Aorta (tissue), 5 donors: Measurements from ENCODE around the gene NFIA. TPM values are rescaled to one million over a fixed set of nuclear protein-coding genes. Genes with fewer than 3 reads are reported as not detected.

Source experiments
- ATAC-seq: fragments of 200-7000 bp; cut with Tn5 transposase; one replicate; pipeline ENCODE4 v1.9.1; 2022; ENCODE audit warnings: moderate library complexity; ENCODE audit not compliant: low FRiP score
- DNase-seq, 2 donors: peaks; one replicate each; pipeline ENCODE4 v3.0.0-alpha.2; 2020
- H3K27ac ChIP-seq, 2 donors: one replicate each; pipeline ENCODE4 v1.5.1; 2013; ENCODE audit warnings: low read length in 2 of 2, mild to moderate bottlenecking in 2 of 2, moderate library complexity in 2 of 2, control low read depth in 1 of 2, inconsistent platforms in 1 of 2, low read depth in 1 of 2
- H3K27me3 ChIP-seq, 2 donors: one replicate each; pipeline ENCODE4 v1.6.1; 2013; ENCODE audit warnings: control low read depth in 1 of 2, low read length in 1 of 2, mild to moderate bottlenecking in 1 of 2, moderate library complexity in 1 of 2; ENCODE audit not compliant: insufficient read depth in 2 of 2, control insufficient read depth in 1 of 2
- H3K36me3 ChIP-seq, 2 donors: one replicate each; pipeline ENCODE4 v1.6.1; 2013; ENCODE audit warnings: control low read depth in 1 of 2, low read length in 1 of 2, mild to moderate bottlenecking in 1 of 2; ENCODE audit not compliant: insufficient read depth in 2 of 2, control insufficient read depth in 1 of 2
- H3K4me1 ChIP-seq, 2 donors: one replicate each; pipeline ENCODE4 v1.6.1; 2013; ENCODE audit warnings: low read length in 2 of 2, control low read depth in 1 of 2, mild to moderate bottlenecking in 1 of 2, moderate library complexity in 1 of 2; ENCODE audit not compliant: insufficient read depth in 2 of 2, control insufficient read depth in 1 of 2
- H3K4me3 ChIP-seq, 2 donors: one replicate each; pipeline ENCODE4 v1.5.1; 2013; ENCODE audit warnings: low read length in 2 of 2, control low read depth in 1 of 2, mild to moderate bottlenecking in 1 of 2
- H3K9me3 ChIP-seq: one replicate; pipeline ENCODE4 v1.6.1; 2013; ENCODE audit warnings: mild to moderate bottlenecking, low read length; ENCODE audit not compliant: control insufficient read depth
- WGBS, 2 donors: extraction: QIAGEN DNeasy Blood & Tissue Kit; methylation state at CpG; one replicate each; pipeline ENCODE4 v1.1.7; 2013; 5-methylcytosine and 5-hydroxymethylcytosine counted together
- intact Hi-C, 2 donors: fragments of 100-400 bp; cut with DNase I; formaldehyde crosslinking; loops; one replicate each; pipeline versions ENCODE4 v1.14.2 to v1.15.0; 2022
- polyA plus RNA-seq, 2 donors: library from polyadenylated mRNA; stranded (reverse); fragments of 200-250 nt; gene quantifications; one replicate each; pipeline ENCODE4 v1.2.3, GENCODE V29; 2013
- total RNA-seq, 2 donors: library from RNA; stranded (reverse); fragmentation: NEBNext Ultra II Directional; extraction: Animal tissue kit (Norgen Biotek cat#: 25700); gene quantifications; one replicate each; pipeline ENCODE4 v1.2.1, GENCODE V29; 2021
- donor health status: healthy with polysubstance abuse.
- donor health status: Bipolar disorder and iron deficiency.
- donor health status: DM: no; HTN: no; CAD: no.
- donor health status: DM: no; HTN: no; CAD: no.
- donor health status: DM: yes; HTN: yes; CAD: no.

NFIA gene
- total and polyA plus RNA-seq, 4 donors, result 15.3 to 221 (median 82.4) TPM

GRCh38 chr1:61079898-61080336 is 2.4 kb upstream of the NFIA start:
- ATAC-seq (peak; percentile 80), DNase-seq (peak; percentile 84 to 90)
- Histone ChIP-seq H3K36me3 (no peaks in the 10 kb centered on the region), H3K9me3 (no peaks in the 10 kb centered on the region), H3K4me1 (no peaks in the 10 kb centered on the region), H3K27ac (peak overlapping the region; percentile 52 to 80), H3K27me3 (no peaks in the 10 kb centered on the region), H3K4me3 (peak overlapping the region in 1 of 2 donors; percentile 51)
- 0 to 1% methylated on average over 13 to 14 of the region's 14 CpGs for WGBS, 2 donors
- intact Hi-C loops, result loop anchor here (2.0 to 5.0 kb wide), 5 partner anchors 29 to 372 kb away; no protein-coding TSS in a partner anchor

GRCh38 chr1:61080413-61081143 is 1.8 kb upstream of the NFIA start:
- intact Hi-C loops, result loop anchor here (2.0 to 5.0 kb wide), 5 partner anchors 30 to 372 kb away; no protein-coding TSS in a partner anchor
- no peaks in the 10 kb centered on the region for H3K4me1 ChIP-seq
- no peaks in the 10 kb centered on the region for H3K27me3 ChIP-seq
- peak overlapping the region in 1 of 2 donors; percentile 51 for H3K4me3 ChIP-seq
- WGBS, 2 donors, result 4 to 6% methylated on average over 7 of the region's 7 CpGs
- peak overlapping the region; percentile 80 to 91 for H3K27ac ChIP-seq
- DNase-seq (no peak), ATAC-seq (no peak)
- H3K36me3 ChIP-seq, result no peaks in the 10 kb centered on the region
- H3K9me3 ChIP-seq, result no peaks in the 10 kb centered on the region

- ATAC-seq (no peak), DNase-seq (no peak)
- Histone ChIP-seq H3K4me3 (peak overlapping the region; percentile 97), H3K9me3 (no peaks in the 10 kb centered on the region), H3K27me3 (no peaks in the 10 kb centered on the region), H3K27ac (peak overlapping the region; percentile 44 to 91), H3K36me3 (no peaks in the 10 kb centered on the region), H3K4me1 (no peaks in the 10 kb centered on the region)
- intact Hi-C loops, result loop anchor here (2.0 to 5.0 kb wide), 5 partner anchors 30 to 371 kb away; no protein-coding TSS in a partner anchor
- WGBS, 2 donors, result 1% methylated on average over 8 of the region's 8 CpGs
These were observed 1.1 kb upstream of the NFIA start for GRCh38 chr1:61081144-61081685.

GRCh38 chr1:61081686-61082310 is 563 bp upstream of the NFIA start:
- DNase-seq (peak; percentile 72 to 79), ATAC-seq (no peak)
- Histone ChIP-seq H3K4me1 (no peaks in the 10 kb centered on the region), H3K9me3 (no peaks in the 10 kb centered on the region), H3K36me3 (no peaks in the 10 kb centered on the region), H3K27ac (peak overlapping the region; percentile 91 to 99), H3K27me3 (no peaks in the 10 kb centered on the region), H3K4me3 (peak overlapping the region; percentile 97)
- intact Hi-C loops, result loop anchor here (2.0 to 5.0 kb wide), 5 partner anchors 31 to 371 kb away; no protein-coding TSS in a partner anchor
- 0 to 1% methylated on average over 24 to 41 of the region's 41 CpGs for WGBS, 2 donors

- Histone ChIP-seq H3K27me3 (no peaks in the 10 kb centered on the region), H3K9me3 (no peaks in the 10 kb centered on the region), H3K27ac (peak overlapping the region; percentile 92 to 99), H3K4me1 (no peaks in the 10 kb centered on the region), H3K36me3 (no peaks in the 10 kb centered on the region), H3K4me3 (peak overlapping the region; percentile 97)
- ATAC-seq (peak; percentile 45), DNase-seq (peak in 1 of 2 donors; percentile 79)
- intact Hi-C loops, result loop anchor here (5.0 kb wide), 4 partner anchors 99 to 369 kb away; no protein-coding TSS in a partner anchor
- WGBS, 2 donors, result 0 to 1% methylated on average over 63 to 105 of the region's 105 CpGs
These were observed 849 bp downstream of the NFIA start for GRCh38 chr1:61083013-61083806.

- 2 to 3% methylated on average over 12 to 17 of the region's 17 CpGs for WGBS, 2 donors
- Histone ChIP-seq H3K27ac (peak overlapping the region; percentile 85 to 99), H3K4me3 (peak overlapping the region; percentile 97), H3K4me1 (no peaks in the 10 kb centered on the region), H3K27me3 (no peaks in the 10 kb centered on the region), H3K9me3 (no peaks in the 10 kb centered on the region), H3K36me3 (peaks cover 0 to 2% of the 10 kb centered on the region in 2 donors)
- ATAC-seq (no peak), DNase-seq (no peak)
- intact Hi-C loops, result loop anchor here (5.0 kb wide), 4 partner anchors 98 to 368 kb away; no protein-coding TSS in a partner anchor
These were observed 1.6 kb downstream of the NFIA start for GRCh38 chr1:61083807-61084440.

- Histone ChIP-seq H3K9me3 (no peaks in the 10 kb centered on the region), H3K27me3 (no peaks in the 10 kb centered on the region), H3K36me3 (peaks cover 0 to 2% of the 10 kb centered on the region in 2 donors), H3K4me1 (no peaks in the 10 kb centered on the region), H3K27ac (peak overlapping the region; percentile 59 to 99), H3K4me3 (peak overlapping the region; percentile 97)
- ATAC-seq (no peak), DNase-seq (no peak)
- intact Hi-C loops, result loop anchor here (5.0 kb wide), 5 partner anchors 32 to 368 kb away; no protein-coding TSS in a partner anchor
- 1 to 8% methylated on average over 5 of the region's 5 CpGs for WGBS, 2 donors
These were observed 2.2 kb downstream of the NFIA start for GRCh38 chr1:61084491-61085031.
